Activated B cell treated with CpG ODN at 0.5 μM for 24 hours (primary cell): ENCODE measurements around the gene CMA1. TPM values are rescaled to one million over a fixed set of nuclear protein-coding genes. Genes with fewer than 3 reads are reported as not detected.
"Not testable (repeated sequence)": the region's sequence is repeated elsewhere in the genome, so short reads cannot be mapped to it uniquely, and the experiment has no call there.

ENCODE experiments used
- ATAC-seq: fragments of 200-7000 bp; cut with Tn5 transposase; one replicate; pipeline ENCODE4 v1.10.0; 2021; ENCODE audit warnings: low read depth, mild to moderate bottlenecking, moderate library complexity
- CTCF ChIA-PET: fragments of 350-600 bp; sonication (Branson Sonifier 250); formaldehyde crosslinking; loops from one replicate; lab custom pipeline; 2021; ENCODE audit warnings: antibody characterized with exemption; lab: Charles Lee
- POLR2A ChIA-PET: fragments of 350-600 bp; sonication (Branson Sonifier 250); formaldehyde crosslinking; loops from one replicate; lab custom pipeline; 2021; ENCODE audit warnings: antibody characterized with exemption; lab: Charles Lee
- DNase-seq: peaks from one replicate; pipeline ENCODE4 v3.0.0; 2022
- H3K27ac Mint-ChIP-seq: one replicate; pipeline ENCODE4 v1.8.0; 2020; ENCODE audit warnings: mixed read lengths
- H3K27me3 Mint-ChIP-seq: one replicate; pipeline ENCODE4 v1.8.0; 2021; ENCODE audit warnings: mixed read lengths
- H3K36me3 Mint-ChIP-seq: one replicate; pipeline ENCODE4 v1.8.0; 2021; ENCODE audit warnings: low read depth, mixed read lengths
- H3K4me1 Mint-ChIP-seq: one replicate; pipeline ENCODE4 v1.8.0; 2021; ENCODE audit warnings: mixed read lengths
- H3K4me3 Mint-ChIP-seq: one replicate; pipeline ENCODE4 v1.8.0; 2020; ENCODE audit warnings: mild to moderate bottlenecking, mixed read lengths
- H3K9me3 Mint-ChIP-seq: one replicate; pipeline ENCODE4 v1.8.0; 2020; ENCODE audit warnings: mixed read lengths
- CTCF ChIP-seq: fragments of 200-600 bp; IDR thresholded peaks from one replicate; pipeline ENCODE4 v1.8.0; 2022; ENCODE audit warnings: antibody characterized with exemption, mild to moderate bottlenecking
- intact Hi-C: fragments of 100-400 bp; cut with micrococcal nuclease; formaldehyde crosslinking; loops from one replicate; pipeline ENCODE4 v1.15.1; 2024
- total RNA-seq: library from RNA; stranded (reverse); gene quantifications from 2 replicates; pipeline ENCODE4 v1.2.3, GENCODE V29; 2022

The CMA1 gene
- total RNA-seq, 1 donor from 2014 or later: not detected

- no peak overlapping the region for H3K27ac Mint-ChIP-seq
- peaks cover 6% of the 10 kb centered on the region for H3K27me3 Mint-ChIP-seq
- H3K9me3 Mint-ChIP-seq: no peaks in the 10 kb centered on the region
- POLR2A ChIA-PET: no interaction called here
- DNase-seq: no peak
- H3K4me1 Mint-ChIP-seq: no peaks in the 10 kb centered on the region
- no peak overlapping the region for H3K4me3 Mint-ChIP-seq
- intact Hi-C loops: no loop called here
- no peak for ATAC-seq
- no peaks in the 10 kb centered on the region for H3K36me3 Mint-ChIP-seq
- TF ChIP-seq CTCF: no peak
- CTCF ChIA-PET: no interaction called here
Measured at GRCh38 chr14:24504425-24504950, 3.6 kb downstream of the CMA1 start.

GRCh38 chr14:24491586-24492408 lies 16.3 kb downstream of the CMA1 start:
- POLR2A ChIA-PET, ATAC-seq, intact Hi-C loops, H3K9me3 Mint-ChIP-seq, H3K36me3 Mint-ChIP-seq, H3K4me3 Mint-ChIP-seq, DNase-seq, CTCF ChIA-PET, H3K4me1 Mint-ChIP-seq, H3K27ac Mint-ChIP-seq, H3K27me3 Mint-ChIP-seq: not testable (repeated sequence)

GRCh38 chr14:24483604-24484252 lies 24.3 kb downstream of the CMA1 start:
- DNase-seq (no peak), ATAC-seq (peak; percentile 42)
- Mint-ChIP-seq H3K9me3 (no peaks in the 10 kb centered on the region), H3K4me3 (peak overlapping the region; percentile 19), H3K27me3 (no peaks in the 10 kb centered on the region), H3K27ac (no peak overlapping the region), H3K4me1 (peaks cover 20% of the 10 kb centered on the region), H3K36me3 (no peaks in the 10 kb centered on the region)
- ChIA-PET POLR2A (no interaction called here), CTCF (no interaction called here)
- TF ChIP-seq CTCF: no peak
- intact Hi-C loops: loop anchor here (5.0 kb wide), 1 partner anchor 669 kb away; no protein-coding TSS in a partner anchor

GRCh38 chr14:24482699-24483303 lies 25.3 kb downstream of the CMA1 start:
- not testable (repeated sequence) for ATAC-seq
- peaks cover 20% of the 10 kb centered on the region for H3K4me1 Mint-ChIP-seq

GRCh38 chr14:24481622-24482324 lies 26.3 kb downstream of the CMA1 start:
- peak overlapping the region; percentile 83 for H3K4me3 Mint-ChIP-seq
- ChIA-PET CTCF (interaction anchor here (0.8 to 1.8 kb wide), 4 partner anchors 198 to 650 kb away, joined by 3 to 6 read pairs (median 4); no protein-coding TSS in a partner anchor), POLR2A (no interaction called here)
- H3K27me3 Mint-ChIP-seq: no peaks in the 10 kb centered on the region
- peak; percentile 27 for DNase-seq
- TF ChIP-seq CTCF: no peak
- H3K27ac Mint-ChIP-seq: peak overlapping the region; percentile 41
- peak; percentile 77 for ATAC-seq
- H3K9me3 Mint-ChIP-seq: no peaks in the 10 kb centered on the region
- intact Hi-C loops: loop anchor here (1.0 to 5.0 kb wide), 3 partner anchors 198 to 671 kb away; no protein-coding TSS in a partner anchor
- H3K36me3 Mint-ChIP-seq: no peaks in the 10 kb centered on the region
- H3K4me1 Mint-ChIP-seq: peaks cover 20% of the 10 kb centered on the region

More at GRCh38 chr14:24482699-24483303, 25.3 kb downstream of the CMA1 start:
- POLR2A ChIA-PET, H3K36me3 Mint-ChIP-seq, H3K27me3 Mint-ChIP-seq, H3K27ac Mint-ChIP-seq, H3K9me3 Mint-ChIP-seq, DNase-seq, H3K4me3 Mint-ChIP-seq: not testable (repeated sequence)
- CTCF ChIA-PET: interaction anchor here (1.5 to 1.8 kb wide), 2 partner anchors 199 to 649 kb away, joined by 3 to 6 read pairs; no protein-coding TSS in a partner anchor
- intact Hi-C loops: loop anchor here (5.0 kb wide), 1 partner anchor 670 kb away; no protein-coding TSS in a partner anchor

GRCh38 chr14:24479999-24480398 lies 28.1 kb downstream of the CMA1 start:
- not testable (repeated sequence) for H3K27ac Mint-ChIP-seq
- H3K4me1 Mint-ChIP-seq: peaks cover 20% of the 10 kb centered on the region

More at GRCh38 chr14:24479999-24480398, 28.1 kb downstream of the CMA1 start:
- POLR2A ChIA-PET, H3K9me3 Mint-ChIP-seq, H3K4me3 Mint-ChIP-seq, CTCF ChIA-PET, DNase-seq, ATAC-seq, H3K36me3 Mint-ChIP-seq, H3K27me3 Mint-ChIP-seq: not testable (repeated sequence)
- intact Hi-C loops: loop anchor here (2.0 to 5.0 kb wide), 2 partner anchors 653 to 672 kb away; no protein-coding TSS in a partner anchor
